GM12865 (cell line): ENCODE results near the gene HLA-DQB2.
"Not testable (repeated sequence)": the region's sequence is repeated elsewhere in the genome, so short reads cannot be mapped to it uniquely, and the experiment has no call there.

Experiments
- DNase-seq: peaks from one replicate; pipeline ENCODE4 v3.0.0; 2010; ENCODE audit warnings: low read depth
- H3K4me3 ChIP-seq: 2 replicates; pipeline ENCODE4 v1.5.1; 2011; ENCODE audit warnings: mild to moderate bottlenecking, low read depth, low read length, control low read depth
- CTCF ChIP-seq: IDR thresholded peaks from 2 replicates; pipeline ENCODE4 v1.5.1; 2011; ENCODE audit warnings: low read length, control low read depth, low read depth, inconsistent platforms; ENCODE audit not compliant: insufficient read depth; ENCODE audit errors: missing control alignments

HLA-DQB2 gene

GRCh38 chr6:32796848-32797776 lies 33.8 kb upstream of the HLA-DQB2 start:
- H3K4me3 ChIP-seq, result peak overlapping the region; percentile 28
- TF ChIP-seq CTCF, result peak; percentile 70
- peak; percentile 79 for DNase-seq

DNA sequence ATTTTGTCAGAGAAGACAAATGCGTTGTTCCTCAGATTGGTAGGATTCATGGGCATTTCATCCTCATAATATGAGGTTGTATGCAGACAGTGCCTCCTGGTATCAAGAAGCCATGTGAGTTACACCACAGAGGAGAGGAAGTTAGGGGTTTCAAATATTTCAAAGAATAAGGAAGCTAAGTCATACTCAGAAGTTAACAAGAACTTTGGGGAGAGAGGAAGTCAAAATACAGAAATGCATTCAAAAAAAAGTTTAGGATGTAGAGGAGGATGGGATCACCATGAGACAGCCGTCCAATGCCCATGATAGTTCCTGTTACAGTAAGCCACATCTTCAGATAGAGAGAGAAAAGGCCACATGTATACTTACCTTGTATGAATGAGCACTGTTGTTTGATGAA lies 31.2 kb upstream of the HLA-DQB2 start:
- no peak overlapping the region for H3K4me3 ChIP-seq
- no peak for DNase-seq

GRCh38 chr6:32792901-32793435 lies 29.6 kb upstream of the HLA-DQB2 start:
- TF ChIP-seq CTCF, result no peak
- H3K4me3 ChIP-seq, result no peak overlapping the region
- no peak for DNase-seq

More for the DNA sequence above, 31.2 kb upstream of the HLA-DQB2 start:
- TF ChIP-seq CTCF, result no peak

GRCh38 chr6:32790306-32790705 lies 27.0 kb upstream of the HLA-DQB2 start:
- no peak for DNase-seq
- H3K4me3 ChIP-seq, result no peak overlapping the region
- no peak for TF ChIP-seq CTCF

- peak; percentile 66 for TF ChIP-seq CTCF
- peak; percentile 68 for DNase-seq
- H3K4me3 ChIP-seq, result no peak overlapping the region
Observed at GRCh38 chr6:32785781-32786533, 22.6 kb upstream of the HLA-DQB2 start.

- DNase-seq, H3K4me3 ChIP-seq: not testable (repeated sequence)
Observed at GRCh38 chr6:32782923-32783322, 19.6 kb upstream of the HLA-DQB2 start.

- DNase-seq, result no peak
- H3K4me3 ChIP-seq, result no peak overlapping the region
- TF ChIP-seq CTCF, result no peak
Observed at GRCh38 chr6:32779036-32779435, 15.7 kb upstream of the HLA-DQB2 start.
